GM19025 (cell line): ENCODE results near the gene RUNX3.

ENCODE experiments used
- ATAC-seq: cut with Tn5 transposase; IDR thresholded peaks from one replicate; pipeline ENCODE4 v1.9.1; 2021; ENCODE audit warnings: mild to moderate bottlenecking, low read depth, moderate library complexity; ENCODE audit not compliant: unreplicated experiment

The RUNX3 gene

GRCh38 chr1:24903955-24904730 lies 25.9 kb downstream of the RUNX3 start:
- ATAC-seq: no peak

GRCh38 chr1:24903560-24903954 lies 26.5 kb downstream of the RUNX3 start:
- ATAC-seq: no peak

- no peak for ATAC-seq
These were observed 27.0 kb downstream of the RUNX3 start for GRCh38 chr1:24903011-24903461.

- no peak for ATAC-seq
These were observed 27.6 kb downstream of the RUNX3 start for GRCh38 chr1:24902471-24902891.

- no peak for ATAC-seq
These were observed 28.1 kb downstream of the RUNX3 start for GRCh38 chr1:24901791-24902470.

GRCh38 chr1:24900985-24901781 lies 28.9 kb downstream of the RUNX3 start:
- no peak for ATAC-seq

GRCh38 chr1:24900486-24900849 lies 29.6 kb downstream of the RUNX3 start:
- no peak for ATAC-seq

GRCh38 chr1:24899581-24900485 lies 30.2 kb downstream of the RUNX3 start:
- ATAC-seq: no peak

- no peak for ATAC-seq
These were observed 31.1 kb downstream of the RUNX3 start for GRCh38 chr1:24898909-24899439.

- ATAC-seq: no peak
These were observed 31.7 kb downstream of the RUNX3 start for GRCh38 chr1:24898152-24898908.

- no peak for ATAC-seq
These were observed 32.6 kb downstream of the RUNX3 start for GRCh38 chr1:24897263-24898151.

- no peak for ATAC-seq
These were observed 33.3 kb downstream of the RUNX3 start for GRCh38 chr1:24896596-24897262.

GRCh38 chr1:24896176-24896575 lies 33.9 kb downstream of the RUNX3 start:
- no peak for ATAC-seq

- ATAC-seq: no peak
These were observed 34.6 kb downstream of the RUNX3 start for GRCh38 chr1:24895511-24895910.

GRCh38 chr1:24894002-24894401 lies 36.1 kb downstream of the RUNX3 start:
- ATAC-seq: no peak

- ATAC-seq: no peak
These were observed 36.6 kb downstream of the RUNX3 start for GRCh38 chr1:24893431-24893830.
